ENCODE data around the gene PEAK3.

- TF ChIP-seq CTCF (IDR thresholded peaks at IDR 0.05) (no peak), POLR2A (IDR thresholded peaks at IDR 0.05) (no peak)
Observed at GRCh38 chr19:2330255-2330631, 48.3 kb upstream of the PEAK3 start.
